ENCODE data around the gene EDRF1. TPM values are rescaled to one million over a fixed set of nuclear protein-coding genes. Genes with fewer than 3 reads are reported as not detected.
A peak's percentile ranks its signal among the peaks of the same experiment; 100 is the strongest.

EDRF1 gene
- total RNA-seq, 1 experiment from 2014 or later, result 32.9 TPM

- Mint-ChIP-seq H3K4me3 (no peak overlapping the region), H3K27ac (peak overlapping the region; percentile 67), H3K9me3 (no peaks in the 10 kb centered on the region), H3K27me3 (ENCODE audit: low read depth) (no peaks in the 10 kb centered on the region), H3K36me3 (peaks cover 39% of the 10 kb centered on the region), H3K4me1 (peaks cover 16% of the 10 kb centered on the region)
- ATAC-seq (peak; percentile 41; the same call in 1 of the 2 replicates), DNase-seq (ENCODE audit: low spot score) (no peak)
- no peak for TF ChIP-seq NFE2L1 (CRISPR knock-in tag; IDR thresholded peaks at IDR 0.05)
- TF ChIP-seq GABPB1 (CRISPR knock-in tag; IDR thresholded peaks at IDR 0.05), result no peak
- TF ChIP-seq ZNF532 (CRISPR knock-in tag; IDR thresholded peaks at IDR 0.05; ENCODE audit: borderline replicate concordance), result no peak
- no peak for TF ChIP-seq FOXP1 (CRISPR knock-in tag; IDR thresholded peaks at IDR 0.05; ENCODE audit: borderline replicate concordance)
- no peak for TF ChIP-seq CBFB (CRISPR knock-in tag; IDR thresholded peaks at IDR 0.05; ENCODE audit: low read depth)
- TF ChIP-seq NR1H2 (CRISPR knock-in tag; IDR thresholded peaks at IDR 0.05), result no peak
- no peak for TF ChIP-seq ERG (CRISPR knock-in tag; IDR thresholded peaks at IDR 0.05)
- no peak for TF ChIP-seq ATF3 (CRISPR knock-in tag; conservative IDR thresholded peaks at IDR 0.05)
- TF ChIP-seq ZNF671 (CRISPR knock-in tag; IDR thresholded peaks at IDR 0.05), result no peak
- no peak for TF ChIP-seq ZNF317 (CRISPR knock-in tag; IDR thresholded peaks at IDR 0.05; ENCODE audit: borderline replicate concordance, low read depth)
- TF ChIP-seq ZBTB43 (CRISPR knock-in tag; IDR thresholded peaks at IDR 0.05), result no peak
- no peak for TF ChIP-seq STAT6 (CRISPR knock-in tag; conservative IDR thresholded peaks at IDR 0.05; ENCODE audit: low read depth)
- TF ChIP-seq USF2 (CRISPR knock-in tag; IDR thresholded peaks at IDR 0.05), result no peak
- TF ChIP-seq TEAD4 (CRISPR knock-in tag; IDR thresholded peaks at IDR 0.05), result no peak
- TF ChIP-seq NR2C2 (CRISPR knock-in tag; IDR thresholded peaks at IDR 0.05), result no peak
- no peak for TF ChIP-seq ZNF232 (CRISPR knock-in tag; IDR thresholded peaks at IDR 0.05)
- TF ChIP-seq USF1 (CRISPR knock-in tag; IDR thresholded peaks at IDR 0.05), result no peak
- TF ChIP-seq TCF7 (CRISPR knock-in tag; IDR thresholded peaks at IDR 0.05; ENCODE audit: low read depth), result no peak
- no peak for TF ChIP-seq MYBL2 (CRISPR knock-in tag; IDR thresholded peaks at IDR 0.05)
- CTCF ChIA-PET, result no interaction called here
- POLR2A ChIA-PET, result no interaction called here
Measured at GRCh38 chr10:125762692-125763648, 43.5 kb downstream of the EDRF1 start.
